Activated naive CD8-positive, alpha-beta T cell treated with anti-CD3 and anti-CD28 coated beads, Interleukin-2, amount 50 U/mL, for 24 hours (primary cell): Measurements from ENCODE around the gene LAMP2.
A peak's percentile ranks its signal among the peaks of the same experiment; 100 is the strongest.

ENCODE experiments used
- ATAC-seq: fragments of 150-1000 bp; cut with Tn5 transposase; one replicate; pipeline ENCODE4 v1.10.0; 2021
- DNase-seq: peaks from one replicate; pipeline ENCODE4 v3.0.0; 2021
- H3K27ac Mint-ChIP-seq: one replicate; pipeline ENCODE4 v1.8.0; 2021; ENCODE audit warnings: mild to moderate bottlenecking, mixed read lengths
- H3K27me3 Mint-ChIP-seq: one replicate; pipeline ENCODE4 v1.8.0; 2021; ENCODE audit warnings: mixed read lengths
- H3K36me3 Mint-ChIP-seq: one replicate; pipeline ENCODE4 v1.8.0; 2021; ENCODE audit warnings: low read depth, mixed read lengths
- H3K4me1 Mint-ChIP-seq: one replicate; pipeline ENCODE4 v1.8.0; 2021; ENCODE audit warnings: mixed read lengths
- H3K4me3 Mint-ChIP-seq: one replicate; pipeline ENCODE4 v1.8.0; 2021; ENCODE audit warnings: mild to moderate bottlenecking, moderate library complexity, mixed read lengths
- H3K9me3 Mint-ChIP-seq: one replicate; pipeline ENCODE4 v1.8.0; 2021; ENCODE audit warnings: mixed read lengths

LAMP2 gene

GRCh38 chrX:120426599-120426998, 42.5 kb downstream of the LAMP2 start:
- H3K27me3 Mint-ChIP-seq: no peaks in the 10 kb centered on the region
- no peaks in the 10 kb centered on the region for H3K36me3 Mint-ChIP-seq
- H3K27ac Mint-ChIP-seq: no peak overlapping the region
- no peak for ATAC-seq
- no peak for DNase-seq
- peaks cover 6% of the 10 kb centered on the region for H3K4me1 Mint-ChIP-seq
- no peak overlapping the region for H3K4me3 Mint-ChIP-seq
- H3K9me3 Mint-ChIP-seq: no peaks in the 10 kb centered on the region

- H3K27me3 Mint-ChIP-seq: no peaks in the 10 kb centered on the region
- no peak overlapping the region for H3K27ac Mint-ChIP-seq
- ATAC-seq (no peak), DNase-seq (peak; percentile 1)
- H3K36me3 Mint-ChIP-seq: no peaks in the 10 kb centered on the region
- no peak overlapping the region for H3K4me3 Mint-ChIP-seq
- no peaks in the 10 kb centered on the region for H3K9me3 Mint-ChIP-seq
- H3K4me1 Mint-ChIP-seq: peaks cover 14% of the 10 kb centered on the region
Observed at GRCh38 chrX:120419463-120419862, 49.6 kb downstream of the LAMP2 start.

- no peak overlapping the region for H3K4me3 Mint-ChIP-seq
- H3K27ac Mint-ChIP-seq: no peak overlapping the region
- ATAC-seq (no peak), DNase-seq (no peak)
- H3K9me3 Mint-ChIP-seq: peaks cover 4% of the 10 kb centered on the region
- H3K27me3 Mint-ChIP-seq: no peaks in the 10 kb centered on the region
- H3K4me1 Mint-ChIP-seq: no peaks in the 10 kb centered on the region
- H3K36me3 Mint-ChIP-seq: no peaks in the 10 kb centered on the region
Observed at GRCh38 chrX:120408168-120408567, 60.9 kb downstream of the LAMP2 start.

- H3K27me3 Mint-ChIP-seq: no peaks in the 10 kb centered on the region
- H3K4me1 Mint-ChIP-seq: no peaks in the 10 kb centered on the region
- no peak for DNase-seq
- peaks cover 4% of the 10 kb centered on the region for H3K9me3 Mint-ChIP-seq
- ATAC-seq: no peak
- H3K4me3 Mint-ChIP-seq: no peak overlapping the region
- H3K27ac Mint-ChIP-seq: no peak overlapping the region
- no peaks in the 10 kb centered on the region for H3K36me3 Mint-ChIP-seq
Observed at GRCh38 chrX:120406638-120407037, 62.5 kb downstream of the LAMP2 start.

GRCh38 chrX:120402369-120402768, 66.7 kb downstream of the LAMP2 start:
- Mint-ChIP-seq H3K4me1 (no peaks in the 10 kb centered on the region), H3K27ac (no peak overlapping the region), H3K36me3 (no peaks in the 10 kb centered on the region), H3K9me3 (no peaks in the 10 kb centered on the region), H3K4me3 (no peak overlapping the region), H3K27me3 (no peaks in the 10 kb centered on the region)
- DNase-seq: no peak
- ATAC-seq: no peak

- Mint-ChIP-seq H3K4me3 (no peak overlapping the region), H3K27me3 (no peaks in the 10 kb centered on the region), H3K4me1 (no peaks in the 10 kb centered on the region), H3K36me3 (no peaks in the 10 kb centered on the region), H3K27ac (no peak overlapping the region), H3K9me3 (no peaks in the 10 kb centered on the region)
- no peak for DNase-seq
- ATAC-seq: no peak
Observed at GRCh38 chrX:120401301-120401700, 67.8 kb downstream of the LAMP2 start.

GRCh38 chrX:120380699-120381098, 88.4 kb downstream of the LAMP2 start:
- Mint-ChIP-seq H3K9me3 (no peaks in the 10 kb centered on the region), H3K4me3 (no peak overlapping the region), H3K4me1 (peaks cover 7% of the 10 kb centered on the region), H3K27ac (peak overlapping the region; percentile 15), H3K36me3 (no peaks in the 10 kb centered on the region), H3K27me3 (no peaks in the 10 kb centered on the region)
- peak; percentile 3 for DNase-seq
- peak; percentile 69 for ATAC-seq

- H3K4me1 Mint-ChIP-seq: peaks cover 7% of the 10 kb centered on the region
Observed at GRCh38 chrX:120379937-120380681, 89.0 kb downstream of the LAMP2 start.

GRCh38 chrX:120378570-120378969, 90.5 kb downstream of the LAMP2 start:
- H3K4me1 Mint-ChIP-seq: peaks cover 7% of the 10 kb centered on the region
- no peaks in the 10 kb centered on the region for H3K27me3 Mint-ChIP-seq
- DNase-seq (no peak), ATAC-seq (no peak)
- no peaks in the 10 kb centered on the region for H3K36me3 Mint-ChIP-seq
- no peaks in the 10 kb centered on the region for H3K9me3 Mint-ChIP-seq
- no peak overlapping the region for H3K4me3 Mint-ChIP-seq
- no peak overlapping the region for H3K27ac Mint-ChIP-seq

More at GRCh38 chrX:120379937-120380681, 89.0 kb downstream of the LAMP2 start:
- no peaks in the 10 kb centered on the region for H3K9me3 Mint-ChIP-seq
- no peak overlapping the region for H3K27ac Mint-ChIP-seq
- H3K36me3 Mint-ChIP-seq: no peaks in the 10 kb centered on the region
- DNase-seq (no peak), ATAC-seq (no peak)
- H3K27me3 Mint-ChIP-seq: no peaks in the 10 kb centered on the region
- H3K4me3 Mint-ChIP-seq: no peak overlapping the region
